Neuronal stem cell (in vitro differentiated cells): ENCODE results near the gene TM4SF1.

ENCODE experiments used
- DNase-seq: peaks from one replicate; pipeline ENCODE4 v3.0.0-alpha.2; 2013; ENCODE audit warnings: low spot score
- H2AFZ ChIP-seq: one replicate; pipeline ENCODE4 v1.6.1; 2013; ENCODE audit warnings: mild to moderate bottlenecking, low read length, inconsistent platforms
- H2AK5ac ChIP-seq: 2 replicates; pipeline ENCODE4 v1.6.1; 2013; ENCODE audit warnings: low read depth, mild to moderate bottlenecking, inconsistent platforms, low read length, moderate library complexity, mixed read lengths
- H2BK120ac ChIP-seq: 2 replicates; pipeline ENCODE4 v1.6.1; 2013; ENCODE audit warnings: low read depth, mild to moderate bottlenecking, inconsistent platforms, low read length, moderate library complexity, mixed read lengths
- H2BK12ac ChIP-seq: one replicate; pipeline ENCODE4 v1.6.1; 2013; ENCODE audit warnings: low read length, inconsistent platforms
- H2BK15ac ChIP-seq: 2 replicates; pipeline ENCODE4 v1.6.1; 2013; ENCODE audit warnings: mild to moderate bottlenecking, low read length, inconsistent platforms, mixed read lengths
- H2BK5ac ChIP-seq: one replicate; pipeline ENCODE4 v1.6.1; 2013; ENCODE audit warnings: inconsistent platforms, mild to moderate bottlenecking, low read length, moderate library complexity
- H3K14ac ChIP-seq: one replicate; pipeline ENCODE4 v1.6.1; 2013; ENCODE audit warnings: low read length, inconsistent platforms
- H3K18ac ChIP-seq: 2 replicates; pipeline ENCODE4 v1.6.1; 2013; ENCODE audit warnings: low read length, inconsistent platforms
- H3K23ac ChIP-seq: 2 replicates; pipeline ENCODE4 v1.6.1; 2013; ENCODE audit warnings: low read depth, mild to moderate bottlenecking, mixed read lengths, low read length, inconsistent platforms; ENCODE audit not compliant: poor library complexity
- H3K27ac ChIP-seq: replicated peaks from 3 replicates; pipeline ENCODE4 v1.5.1; 2013; ENCODE audit warnings: low read length, inconsistent platforms
- H3K27me3 ChIP-seq, 3 experiments: 2 replicates each; pipeline ENCODE4 v1.6.1; 2013; ENCODE audit warnings: low read length in 3 of 3, mild to moderate bottlenecking in 2 of 3, inconsistent platforms in 1 of 3, low read depth in 1 of 3, mixed read lengths in 1 of 3, moderate library complexity in 1 of 3; ENCODE audit not compliant: control insufficient read depth in 3 of 3, insufficient read depth in 3 of 3
- H3K36me3 ChIP-seq, 2 donors: replicated peaks in 1 of 2; 2 replicates each; pipeline ENCODE4 v1.6.1; 2013; ENCODE audit warnings: low read length in 2 of 2; ENCODE audit not compliant: control insufficient read depth in 2 of 2, insufficient read depth in 2 of 2
- H3K4ac ChIP-seq: 2 replicates; pipeline ENCODE4 v1.6.1; 2013; ENCODE audit warnings: inconsistent platforms, mild to moderate bottlenecking, low read length, moderate library complexity
- H3K4me1 ChIP-seq, 2 donors: 1 replicate in 1 of 2; 2 replicates in 1 of 2; pipeline ENCODE4 v1.6.1; 2013; ENCODE audit warnings: low read length in 2 of 2, low read depth in 1 of 2; ENCODE audit not compliant: control insufficient read depth in 2 of 2, insufficient read depth in 1 of 2
- H3K4me2 ChIP-seq: one replicate; pipeline ENCODE4 v1.6.1; 2013; ENCODE audit warnings: mild to moderate bottlenecking, low read length, inconsistent platforms; ENCODE audit not compliant: insufficient read depth, poor library complexity, severe bottlenecking
- H3K4me3 ChIP-seq, 2 donors: 2 replicates each; pipeline ENCODE4 v1.5.1; 2013; ENCODE audit warnings: low read length in 2 of 2, mild to moderate bottlenecking in 2 of 2, inconsistent platforms in 1 of 2, moderate library complexity in 1 of 2
- H3K79me1 ChIP-seq: one replicate; pipeline ENCODE4 v1.6.1; 2013; ENCODE audit warnings: low read depth, mild to moderate bottlenecking, inconsistent platforms, low read length, moderate library complexity
- H3K9ac ChIP-seq: one replicate; pipeline ENCODE4 v1.6.1; 2013; ENCODE audit warnings: mild to moderate bottlenecking, low read depth, low read length, inconsistent platforms; ENCODE audit not compliant: poor library complexity
- H3K9me3 ChIP-seq, 2 donors: replicated peaks in 1 of 2; 2 replicates each; pipeline versions ENCODE3 to v1.6.1; 2013; ENCODE audit warnings: low read length in 2 of 2, mild to moderate bottlenecking in 2 of 2, inconsistent platforms in 1 of 2, low read depth in 1 of 2, mixed read lengths in 1 of 2, moderate library complexity in 1 of 2; ENCODE audit not compliant: control insufficient read depth in 2 of 2, insufficient read depth in 1 of 2
- H4K8ac ChIP-seq: one replicate; pipeline ENCODE4 v1.6.1; 2013; ENCODE audit warnings: low read depth, mild to moderate bottlenecking, inconsistent platforms, low read length, moderate library complexity
- H4K91ac ChIP-seq: one replicate; pipeline ENCODE4 v1.6.1; 2013; ENCODE audit warnings: low read length, low read depth, mild to moderate bottlenecking, inconsistent platforms; ENCODE audit not compliant: poor library complexity
- WGBS, 2 donors: extraction: QIAGEN DNeasy Blood & Tissue Kit; methylation state at CpG; one replicate each; pipeline ENCODE4 v1.1.7; 2013; ENCODE audit warnings: missing lambda C conversion rate in 2 of 2, mixed read lengths in 1 of 2; ENCODE audit not compliant: insufficient read length in 2 of 2, insufficient replicate concordance in 1 of 2; ENCODE audit errors: extremely low coverage in 2 of 2; 5-methylcytosine and 5-hydroxymethylcytosine counted together

TM4SF1 gene

DNA sequence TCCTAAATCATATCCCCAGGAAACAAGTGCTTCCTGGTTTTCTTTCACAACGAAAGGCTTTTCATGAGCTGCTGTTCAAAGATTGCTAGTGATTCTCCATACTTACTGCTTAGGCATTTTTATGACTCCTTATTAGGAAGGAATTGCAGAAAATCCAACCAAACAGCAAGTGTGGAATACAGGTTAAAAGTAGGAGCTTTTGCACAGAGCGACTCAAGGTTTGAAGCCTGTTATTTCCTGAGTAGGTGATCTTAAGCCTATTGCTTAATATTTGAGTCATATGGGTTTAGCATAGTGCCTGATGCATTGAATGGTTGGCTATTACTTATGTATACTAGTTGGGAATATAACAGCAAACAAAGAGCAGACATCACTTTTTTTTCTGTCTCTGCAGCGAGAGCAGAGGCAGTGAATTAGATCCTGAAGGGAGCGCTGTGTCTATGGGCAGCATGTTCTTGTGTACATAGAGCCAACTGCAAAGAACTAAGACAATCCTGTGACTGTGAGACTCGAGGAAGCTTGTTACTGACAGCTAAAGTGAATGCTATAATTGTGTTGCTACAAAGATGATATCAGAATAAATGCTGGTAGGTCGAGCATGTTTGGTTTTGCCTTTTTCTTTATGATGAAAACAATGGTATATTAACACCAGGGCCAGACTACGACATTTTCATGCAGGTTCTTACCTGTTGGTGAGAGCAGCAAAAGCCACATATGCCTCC lies 6.3 kb downstream of the TM4SF1 start:
- Histone ChIP-seq H4K8ac (no peak overlapping the region), H2AFZ (peak overlapping the region; percentile 61), H3K18ac (no peak overlapping the region), H3K79me1 (no peaks in the 10 kb centered on the region), H4K91ac (no peak overlapping the region), H3K9me3 (no peaks in the 10 kb centered on the region), H3K36me3 (no peaks in the 10 kb centered on the region), H3K23ac (no peak overlapping the region), H3K4me2 (no peak overlapping the region), H2BK12ac (no peak overlapping the region), H3K14ac (no peak overlapping the region), H2BK15ac (no peak overlapping the region), H3K4ac (no peak overlapping the region), H3K4me3 (no peak overlapping the region), H3K27me3 (no peaks in the 10 kb centered on the region), H2BK5ac (no peak overlapping the region), H3K9ac (no peak overlapping the region), H3K27ac (no peak overlapping the region), H3K4me1 (peaks cover 2 to 6% of the 10 kb centered on the region in 2 donors), H2BK120ac (no peak overlapping the region), H2AK5ac (no peak overlapping the region)
- WGBS, 2 donors: no CpG with 5 or more reads among the region's 7 CpGs
- no peak for DNase-seq

GRCh38 chr3:149369991-149370866 lies 7.2 kb downstream of the TM4SF1 start:
- H3K4me1 ChIP-seq: peaks cover 2 to 6% of the 10 kb centered on the region in 2 donors
- H3K36me3 ChIP-seq: no peaks in the 10 kb centered on the region
- peak overlapping the region; percentile 45 for H2AFZ ChIP-seq
- H4K91ac ChIP-seq: no peak overlapping the region
- H3K9me3 ChIP-seq: no peaks in the 10 kb centered on the region
- no peak overlapping the region for H3K27ac ChIP-seq
- no CpG with 5 or more reads among the region's 3 CpGs for WGBS, 2 donors
- no peak overlapping the region for H3K4me3 ChIP-seq
- no peaks in the 10 kb centered on the region for H3K79me1 ChIP-seq
- no peak overlapping the region for H2BK12ac ChIP-seq
- no peak overlapping the region for H3K23ac ChIP-seq
- no peak overlapping the region for H2AK5ac ChIP-seq
- H3K4ac ChIP-seq: no peak overlapping the region
- H3K27me3 ChIP-seq: no peaks in the 10 kb centered on the region
- no peak for DNase-seq
- H3K4me2 ChIP-seq: no peak overlapping the region
- no peak overlapping the region for H4K8ac ChIP-seq
- no peak overlapping the region for H2BK5ac ChIP-seq
- H2BK15ac ChIP-seq: no peak overlapping the region
- H3K9ac ChIP-seq: no peak overlapping the region
- H2BK120ac ChIP-seq: no peak overlapping the region
- no peak overlapping the region for H3K14ac ChIP-seq
- H3K18ac ChIP-seq: no peak overlapping the region

- Histone ChIP-seq H2AK5ac (no peak overlapping the region), H3K23ac (no peak overlapping the region), H2BK120ac (no peak overlapping the region), H2BK5ac (no peak overlapping the region), H2AFZ (peak overlapping the region; percentile 53), H4K8ac (no peak overlapping the region), H3K9me3 (no peaks in the 10 kb centered on the region), H3K4me2 (no peak overlapping the region), H3K4me1 (peaks cover 2 to 6% of the 10 kb centered on the region in 2 donors), H3K14ac (no peak overlapping the region), H3K79me1 (no peaks in the 10 kb centered on the region), H2BK12ac (no peak overlapping the region), H4K91ac (no peak overlapping the region), H3K18ac (no peak overlapping the region), H3K4ac (no peak overlapping the region), H3K4me3 (no peak overlapping the region), H3K36me3 (no peaks in the 10 kb centered on the region), H3K27me3 (no peaks in the 10 kb centered on the region), H3K9ac (no peak overlapping the region), H3K27ac (no peak overlapping the region), H2BK15ac (no peak overlapping the region)
- no peak for DNase-seq
- WGBS, 2 donors: no CpG with 5 or more reads among the region's 6 CpGs
Observed at GRCh38 chr3:149368674-149369497, 8.6 kb downstream of the TM4SF1 start.
